H1 (cell line): ENCODE measurements around the gene PIP5K1B. TPM values are rescaled to one million over a fixed set of nuclear protein-coding genes. Genes with fewer than 3 reads are reported as not detected.

Experiments
- CTCF ChIA-PET: fragments of 300-600 bp; sonication (Branson Sonifier 250); formaldehyde crosslinking; loops from one replicate; lab custom pipeline; 2021; ENCODE audit not compliant: partially characterized antibody; lab: Charles Lee
- POLR2A ChIA-PET: fragments of 300-600 bp; sonication (Branson Sonifier 250); formaldehyde crosslinking; loops from one replicate; lab custom pipeline; 2021; ENCODE audit warnings: inconsistent platforms; ENCODE audit not compliant: partially characterized antibody; lab: Charles Lee
- DNase-seq, 2 experiments: peaks; one replicate each; pipeline versions ENCODE4 v3.0.0 to v3.0.0-alpha.2; 2010 to 2022; ENCODE audit warnings: low spot score in 2 of 2, low read depth in 1 of 2, mixed read lengths in 1 of 2
- FAIRE-seq: peaks from 2 replicates; lab custom pipeline; 2011; peaks lifted over from hg19 to GRCh38; lab: Jason Lieb, UNC
- H2AFZ ChIP-seq: 2 replicates; pipeline ENCODE4 v1.8.1; 2012; ENCODE audit warnings: low read length, inconsistent platforms
- H2AK5ac ChIP-seq: 2 replicates; pipeline ENCODE4 v1.6.1; 2013; ENCODE audit warnings: low read depth, low read length
- H2BK120ac ChIP-seq: replicated peaks from 2 replicates; pipeline ENCODE3; 2013; ENCODE audit warnings: low read depth, low read length, inconsistent platforms
- H2BK12ac ChIP-seq: 2 replicates; pipeline ENCODE4 v1.6.1; 2013; ENCODE audit warnings: low read depth, low read length
- H2BK15ac ChIP-seq: 2 replicates; pipeline ENCODE4 v1.6.1; 2013; ENCODE audit warnings: low read length
- H2BK20ac ChIP-seq: 2 replicates; pipeline ENCODE4 v1.6.1; 2013; ENCODE audit warnings: low read length
- H2BK5ac ChIP-seq: 2 replicates; pipeline ENCODE4 v1.6.1; 2013; ENCODE audit warnings: low read depth, low read length
- H3K14ac ChIP-seq: 2 replicates; pipeline ENCODE4 v1.6.1; 2013; ENCODE audit warnings: inconsistent platforms; ENCODE audit not compliant: insufficient read length
- H3K18ac ChIP-seq: 2 replicates; pipeline ENCODE4 v1.6.1; 2013; ENCODE audit warnings: low read length; ENCODE audit errors: extremely low read depth
- H3K23ac ChIP-seq: 2 replicates; pipeline ENCODE4 v1.6.1; 2013; ENCODE audit warnings: inconsistent platforms; ENCODE audit not compliant: insufficient read length
- H3K23me2 ChIP-seq: 2 replicates; pipeline ENCODE4 v1.6.1; 2013; ENCODE audit warnings: low read depth, low read length
- H3K27ac ChIP-seq: 2 replicates; pipeline ENCODE4 v1.6.1; 2011; ENCODE audit warnings: low read depth, low read length, inconsistent platforms
- H3K27me3 ChIP-seq, 4 experiments: replicated peaks in 1 of 4; 1 replicate in 1 of 4; 2 replicates in 3 of 4; pipeline versions ENCODE4 v1.6.1 to v1.8.1; 2011 to 2013; ENCODE audit warnings: low read length in 3 of 4, mild to moderate bottlenecking in 3 of 4, inconsistent platforms in 2 of 4, mixed read lengths in 2 of 4, moderate library complexity in 1 of 4; ENCODE audit not compliant: control insufficient read depth in 3 of 4, insufficient read depth in 3 of 4; ENCODE audit errors: extremely low read depth in 1 of 4
- H3K36me3 ChIP-seq, 4 experiments: 2 replicates each; pipeline versions ENCODE4 v1.6.1 to v1.8.1; 2011 to 2013; ENCODE audit warnings: mild to moderate bottlenecking in 4 of 4, low read length in 3 of 4, moderate library complexity in 2 of 4, control low read depth in 1 of 4, inconsistent platforms in 1 of 4; ENCODE audit not compliant: insufficient read depth in 4 of 4, control insufficient read depth in 2 of 4
- H3K4ac ChIP-seq: replicated peaks from 2 replicates; pipeline ENCODE3; 2013; ENCODE audit warnings: low read length, low read depth, mixed read lengths, inconsistent platforms; ENCODE audit not compliant: insufficient read length
- H3K4me1 ChIP-seq, 4 experiments: replicated peaks in 1 of 4; 1 replicate in 1 of 4; 2 replicates in 3 of 4; pipeline versions ENCODE4 v1.6.1 to v1.8.1; 2011 to 2013; ENCODE audit warnings: low read length in 3 of 4, inconsistent platforms in 2 of 4, mixed read lengths in 1 of 4; ENCODE audit not compliant: insufficient read depth in 4 of 4, control insufficient read depth in 3 of 4
- H3K4me2 ChIP-seq, 2 experiments: 2 replicates each; pipeline versions ENCODE4 v1.6.1 to v1.8.1; 2011 to 2013; ENCODE audit warnings: low read depth in 2 of 2, low read length in 2 of 2, control low read depth in 1 of 2, inconsistent platforms in 1 of 2, mild to moderate bottlenecking in 1 of 2; ENCODE audit not compliant: insufficient read depth in 1 of 2
- H3K4me3 ChIP-seq, 4 experiments: fragments of 200-600, 300-600 bp in 1 of 4; sonication (generic), shearing (Covaris generic), sonication (Bioruptor Twin) in 1 of 4; 2 replicates each; pipeline versions ENCODE4 v1.5.1 to v1.8.1; 2011 to 2016; ENCODE audit warnings: low read length in 4 of 4, low read depth in 3 of 4, control low read depth in 2 of 4, inconsistent platforms in 2 of 4, mild to moderate bottlenecking in 2 of 4, mixed read lengths in 1 of 4, moderate library complexity in 1 of 4; ENCODE audit not compliant: insufficient read depth in 2 of 4; ENCODE audit errors: extremely low read depth in 1 of 4
- H3K56ac ChIP-seq: replicated peaks from 2 replicates; pipeline ENCODE3; 2013; ENCODE audit warnings: low read depth, mild to moderate bottlenecking, mixed read lengths, low read length, inconsistent platforms; ENCODE audit not compliant: insufficient read length
- H3K79me1 ChIP-seq: 2 replicates; pipeline ENCODE4 v1.6.1; 2013; ENCODE audit warnings: low read depth, low read length, control low read depth
- H3K79me2 ChIP-seq, 2 experiments: 2 replicates each; pipeline versions ENCODE4 v1.6.1 to v1.8.1; 2012 to 2013; ENCODE audit warnings: low read length in 2 of 2, mild to moderate bottlenecking in 2 of 2, inconsistent platforms in 1 of 2; ENCODE audit not compliant: insufficient read depth in 2 of 2, control insufficient read depth in 1 of 2
- H3K9ac ChIP-seq, 4 experiments: replicated peaks in 1 of 4; 1 replicate in 1 of 4; 2 replicates in 3 of 4; pipeline versions ENCODE4 v1.6.1 to v1.8.1; 2011 to 2013; ENCODE audit warnings: low read depth in 3 of 4, low read length in 3 of 4, control low read depth in 2 of 4, mild to moderate bottlenecking in 2 of 4, moderate library complexity in 2 of 4, inconsistent platforms in 1 of 4; ENCODE audit errors: extremely low read depth in 1 of 4
- H3K9me3 ChIP-seq, 2 experiments: 2 replicates each; pipeline versions ENCODE4 v1.6.1 to v1.8.1; 2012 to 2013; ENCODE audit warnings: mild to moderate bottlenecking in 2 of 2, moderate library complexity in 2 of 2, control low read depth in 1 of 2, inconsistent platforms in 1 of 2, low read depth in 1 of 2, low read length in 1 of 2, mixed read lengths in 1 of 2; ENCODE audit not compliant: insufficient read depth in 2 of 2
- H4K20me1 ChIP-seq, 2 experiments: replicated peaks in 1 of 2; 2 replicates each; pipeline versions ENCODE3 to v1.8.1; 2011 to 2013; ENCODE audit warnings: inconsistent platforms in 2 of 2, low read length in 2 of 2, mild to moderate bottlenecking in 1 of 2; ENCODE audit not compliant: insufficient read depth in 2 of 2, control insufficient read depth in 1 of 2
- H4K5ac ChIP-seq: 2 replicates; pipeline ENCODE4 v1.6.1; 2013; ENCODE audit warnings: low read length, low read depth, mixed read lengths, inconsistent platforms; ENCODE audit not compliant: insufficient read length
- H4K8ac ChIP-seq: 2 replicates; pipeline ENCODE4 v1.8.0; 2013; ENCODE audit warnings: mild to moderate bottlenecking, moderate library complexity, low read length, inconsistent platforms; ENCODE audit not compliant: insufficient read depth; ENCODE audit errors: extremely low read depth
- H4K91ac ChIP-seq: replicated peaks from 2 replicates; pipeline ENCODE3; 2013; ENCODE audit warnings: low read length, mixed read lengths, inconsistent platforms; ENCODE audit not compliant: insufficient read length
- JUN ChIP-seq: IDR thresholded peaks from 2 replicates; pipeline ENCODE4 v1.6.1; 2011; ENCODE audit warnings: low read depth, mild to moderate bottlenecking, improper control_type of control experiment, low read length
- KDM5A ChIP-seq: fragments of 200-600 bp; IDR thresholded peaks from 2 replicates; pipeline ENCODE4 v1.7.1; 2012; ENCODE audit warnings: mild to moderate bottlenecking, low read length, inconsistent platforms, mixed read lengths
- NANOG ChIP-seq: IDR thresholded peaks from 2 replicates; pipeline ENCODE4 v1.6.1; 2011; ENCODE audit warnings: low read length, low read depth, mild to moderate bottlenecking, inconsistent platforms; ENCODE audit not compliant: insufficient read depth, poor library complexity, severe bottlenecking
- NRF1 ChIP-seq: IDR thresholded peaks from 2 replicates; pipeline ENCODE4 v1.6.1; 2011; ENCODE audit warnings: mild to moderate bottlenecking, low read depth, low read length, improper control_type of control experiment
- SP1 ChIP-seq: IDR thresholded peaks from 2 replicates; pipeline ENCODE4 v1.6.1; 2011; ENCODE audit warnings: low read depth, low read length
- SRF ChIP-seq: IDR thresholded peaks from 2 replicates; pipeline ENCODE4 v1.6.1; 2011; ENCODE audit warnings: mild to moderate bottlenecking, low read depth, low read length, moderate library complexity
- TCF12 ChIP-seq: IDR thresholded peaks from 2 replicates; pipeline ENCODE4 v1.6.1; 2011; ENCODE audit warnings: low read depth, mild to moderate bottlenecking, low read length
- WGBS, 2 experiments: shearing (Covaris generic) in 1 of 2; methylation state at CpG; one replicate each; pipeline versions ENCODE4 v1.1.6 to v1.1.7; 2013 to 2015; ENCODE audit warnings: low lambda C conversion rate in 2 of 2, mixed read lengths in 2 of 2, inconsistent platforms in 1 of 2, low coverage in 1 of 2, missing lambda C conversion rate in 1 of 2; ENCODE audit not compliant: insufficient replicate concordance in 2 of 2, insufficient coverage in 1 of 2, insufficient read length in 1 of 2; ENCODE audit errors: extremely low coverage in 1 of 2, missing lambda C conversion rate in 1 of 2; 5-methylcytosine and 5-hydroxymethylcytosine counted together
- polyA plus RNA-seq, 7 experiments: library from polyadenylated mRNA; depleted of rRNA in 3 of 7; stranded (reverse) in 5 of 7; unstranded in 2 of 7; fragments of >200 nt in 5 of 7; fragments of 200-250 nt in 2 of 7; gene quantifications; 1 replicate in 5 of 7; 2 replicates in 1 of 7; 4 replicates in 1 of 7; pipeline versions ENCODE4 v1.2.1 to v1.2.3, GENCODE V29; 2011 to 2013; ENCODE audit warnings: missing spikeins in 2 of 7, mixed read lengths in 2 of 7
- total RNA-seq: library from RNA; stranded (reverse); fragmentation: NEBNext Ultra II Directional; extraction: Animal tissue kit (Norgen Biotek cat#: 25700); gene quantifications from 2 replicates; pipeline ENCODE4 v1.2.1, GENCODE V29; 2021
- TF ChIP-seq, protein P1 (sequence below): IDR thresholded peaks from 2 replicates; pipeline ENCODE4 v1.6.1; 2012; ENCODE audit warnings: low read length, inconsistent platforms
- TF ChIP-seq, protein P2 (sequence below): IDR thresholded peaks from 2 replicates; pipeline ENCODE4 v1.6.1; 2012; ENCODE audit warnings: inconsistent platforms

The PIP5K1B gene
- total and polyA plus RNA-seq, 2 of the 8 experiments (the other 6 are each of a cell fraction or from before 2014, with no cell fraction given), result 4.7 to 7.7 TPM

DNA sequence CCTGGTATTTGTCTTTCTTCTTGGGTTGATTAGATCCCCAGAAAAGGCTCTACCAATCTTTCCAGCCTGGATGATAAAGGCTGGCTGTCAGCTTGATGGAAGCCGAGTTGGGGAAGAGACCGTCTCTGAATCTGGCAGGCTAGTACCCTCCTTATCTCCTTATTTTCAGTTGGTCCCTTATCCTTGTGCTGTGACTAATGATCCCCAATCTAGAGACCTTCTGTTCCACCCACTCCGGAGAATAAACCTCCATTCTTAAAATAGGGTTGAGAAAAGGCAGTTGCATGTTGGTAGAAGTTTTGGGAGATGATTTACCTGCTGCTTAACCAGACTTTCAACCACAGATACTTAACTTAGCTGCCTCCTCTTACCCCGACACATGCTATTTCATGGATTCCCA lies 256.5 kb downstream of the PIP5K1B start:
- Histone ChIP-seq H4K20me1 (no peaks in the 10 kb centered on the region), H3K27me3 (no peaks in the 10 kb centered on the region), H3K4me1 (no peaks in the 10 kb centered on the region), H2BK12ac (no peak overlapping the region), H4K5ac (no peak overlapping the region), H3K79me1 (no peaks in the 10 kb centered on the region), H3K4me3 (no peak overlapping the region), H3K9ac (no peak overlapping the region), H3K27ac (no peak overlapping the region), H3K9me3 (0 out of 4 replicates have a peak, but pooled peaks cover 0 to 2% of the 10 kb centered on the region in 2 experiments), H3K18ac (no peak overlapping the region), H2BK15ac (no peak overlapping the region), H3K4me2 (no peak overlapping the region), H2BK20ac (no peak overlapping the region), H3K23me2 (no peaks in the 10 kb centered on the region), H3K23ac (no peak overlapping the region), H2AK5ac (no peak overlapping the region), H3K56ac (no peak overlapping the region), H3K79me2 (no peaks in the 10 kb centered on the region), H2BK5ac (no peak overlapping the region), H2BK120ac (no peak overlapping the region), H3K4ac (no peak overlapping the region), H2AFZ (no peak overlapping the region), H4K91ac (no peak overlapping the region), H3K36me3 (no peaks in the 10 kb centered on the region), H4K8ac (no peak overlapping the region), H3K14ac (no peak overlapping the region)
- ChIA-PET POLR2A (no interaction called here), CTCF (no interaction called here)
- no peak for DNase-seq
- no peak for FAIRE-seq
- no peak for TF ChIP-seq JUN
- no peak for TF ChIP-seq TCF12
- no peak for TF ChIP-seq NRF1
- no peak for TF ChIP-seq SP1
- no peak for TF ChIP-seq KDM5A
- TF ChIP-seq, protein P1, sequence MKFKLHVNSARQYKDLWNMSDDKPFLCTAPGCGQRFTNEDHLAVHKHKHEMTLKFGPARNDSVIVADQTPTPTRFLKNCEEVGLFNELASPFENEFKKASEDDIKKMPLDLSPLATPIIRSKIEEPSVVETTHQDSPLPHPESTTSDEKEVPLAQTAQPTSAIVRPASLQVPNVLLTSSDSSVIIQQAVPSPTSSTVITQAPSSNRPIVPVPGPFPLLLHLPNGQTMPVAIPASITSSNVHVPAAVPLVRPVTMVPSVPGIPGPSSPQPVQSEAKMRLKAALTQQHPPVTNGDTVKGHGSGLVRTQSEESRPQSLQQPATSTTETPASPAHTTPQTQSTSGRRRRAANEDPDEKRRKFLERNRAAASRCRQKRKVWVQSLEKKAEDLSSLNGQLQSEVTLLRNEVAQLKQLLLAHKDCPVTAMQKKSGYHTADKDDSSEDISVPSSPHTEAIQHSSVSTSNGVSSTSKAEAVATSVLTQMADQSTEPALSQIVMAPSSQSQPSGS, result no peak
- TF ChIP-seq, protein P2, sequence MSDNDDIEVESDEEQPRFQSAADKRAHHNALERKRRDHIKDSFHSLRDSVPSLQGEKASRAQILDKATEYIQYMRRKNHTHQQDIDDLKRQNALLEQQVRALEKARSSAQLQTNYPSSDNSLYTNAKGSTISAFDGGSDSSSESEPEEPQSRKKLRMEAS, result no peak
- TF ChIP-seq NANOG, result no peak
- no peak for TF ChIP-seq SRF
- WGBS, 2 experiments, result 93% methylated on average over 4 of the region's 4 CpGs; no CpG with 5 or more reads in 1 of the 2 experiments
